ENCODE results near the gene PRKAG2.

The PRKAG2 gene

GRCh38 chr7:151764056-151764920 lies 112.6 kb downstream of the PRKAG2 start:
- Histone ChIP-seq H4K20me1 (ENCODE audit: insufficient read depth) (no peaks in the 10 kb centered on the region), H3K4me2 (no peak overlapping the region), H3K27me3 (ENCODE audit: insufficient read depth, low read depth) (no peaks in the 10 kb centered on the region), H3K4me1 (ENCODE audit: low read depth, poor library complexity, severe bottlenecking) (no peaks in the 10 kb centered on the region), H3K27ac (no peak overlapping the region), H3K4me3 (IDR thresholded peaks at IDR 0.05; ENCODE audit: insufficient read depth, low read depth, low read length) (no peak overlapping the region), H3K36me3 (ENCODE audit: insufficient read depth) (no peaks in the 10 kb centered on the region), H2AFZ (ENCODE audit: low read depth) (no peak overlapping the region), H3K9ac (no peak overlapping the region), H3K79me2 (ENCODE audit: insufficient read depth, low read depth) (no peaks in the 10 kb centered on the region)
- no peak for TF ChIP-seq CTCF (conservative IDR thresholded peaks at IDR 0.05; ENCODE audit: low read depth, low read length)

GRCh38 chr7:151763420-151763984 lies 113.4 kb downstream of the PRKAG2 start:
- H3K9ac ChIP-seq: no peak overlapping the region
- H2AFZ ChIP-seq (ENCODE audit: low read depth): no peak overlapping the region
- no peaks in the 10 kb centered on the region for H4K20me1 ChIP-seq (ENCODE audit: insufficient read depth)
- H3K27ac ChIP-seq: no peak overlapping the region
- H3K27me3 ChIP-seq (ENCODE audit: insufficient read depth, low read depth): no peaks in the 10 kb centered on the region
- no peaks in the 10 kb centered on the region for H3K36me3 ChIP-seq (ENCODE audit: insufficient read depth)
- TF ChIP-seq CTCF (conservative IDR thresholded peaks at IDR 0.05; ENCODE audit: low read depth, low read length): no peak
- no peaks in the 10 kb centered on the region for H3K79me2 ChIP-seq (ENCODE audit: insufficient read depth, low read depth)
- H3K4me2 ChIP-seq: no peak overlapping the region
- H3K4me1 ChIP-seq (ENCODE audit: low read depth, poor library complexity, severe bottlenecking): no peaks in the 10 kb centered on the region
- H3K4me3 ChIP-seq (IDR thresholded peaks at IDR 0.05; ENCODE audit: insufficient read depth, low read depth, low read length): no peak overlapping the region

GRCh38 chr7:151762583-151763245 lies 114.2 kb downstream of the PRKAG2 start:
- H4K20me1 ChIP-seq (ENCODE audit: insufficient read depth): no peaks in the 10 kb centered on the region
- TF ChIP-seq CTCF (conservative IDR thresholded peaks at IDR 0.05; ENCODE audit: low read depth, low read length): no peak
- no peak overlapping the region for H2AFZ ChIP-seq (ENCODE audit: low read depth)
- no peak overlapping the region for H3K4me2 ChIP-seq
- no peak overlapping the region for H3K27ac ChIP-seq
- H3K4me1 ChIP-seq (ENCODE audit: low read depth, poor library complexity, severe bottlenecking): no peaks in the 10 kb centered on the region
- no peak overlapping the region for H3K4me3 ChIP-seq (IDR thresholded peaks at IDR 0.05; ENCODE audit: insufficient read depth, low read depth, low read length)
- H3K79me2 ChIP-seq (ENCODE audit: insufficient read depth, low read depth): no peaks in the 10 kb centered on the region
- H3K36me3 ChIP-seq (ENCODE audit: insufficient read depth): no peaks in the 10 kb centered on the region
- H3K9ac ChIP-seq: no peak overlapping the region
- no peaks in the 10 kb centered on the region for H3K27me3 ChIP-seq (ENCODE audit: insufficient read depth, low read depth)

GRCh38 chr7:151761957-151762356 lies 115.0 kb downstream of the PRKAG2 start:
- no peak overlapping the region for H3K27ac ChIP-seq
- H2AFZ ChIP-seq (ENCODE audit: low read depth): no peak overlapping the region
- no peak overlapping the region for H3K9ac ChIP-seq
- no peaks in the 10 kb centered on the region for H3K36me3 ChIP-seq (ENCODE audit: insufficient read depth)
- no peak overlapping the region for H3K4me2 ChIP-seq
- no peak overlapping the region for H3K4me3 ChIP-seq (IDR thresholded peaks at IDR 0.05; ENCODE audit: insufficient read depth, low read depth, low read length)
- H4K20me1 ChIP-seq (ENCODE audit: insufficient read depth): no peaks in the 10 kb centered on the region
- H3K4me1 ChIP-seq (ENCODE audit: low read depth, poor library complexity, severe bottlenecking): no peaks in the 10 kb centered on the region
- no peaks in the 10 kb centered on the region for H3K27me3 ChIP-seq (ENCODE audit: insufficient read depth, low read depth)
- H3K79me2 ChIP-seq (ENCODE audit: insufficient read depth, low read depth): no peaks in the 10 kb centered on the region
- no peak for TF ChIP-seq CTCF (conservative IDR thresholded peaks at IDR 0.05; ENCODE audit: low read depth, low read length)
